GM21390 (cell line): Measurements from ENCODE around the gene GID8.

Experiments used
- ATAC-seq: cut with Tn5 transposase; IDR thresholded peaks from one replicate; pipeline ENCODE4 v1.9.1; 2021; ENCODE audit not compliant: unreplicated experiment

GID8 gene

DNA sequence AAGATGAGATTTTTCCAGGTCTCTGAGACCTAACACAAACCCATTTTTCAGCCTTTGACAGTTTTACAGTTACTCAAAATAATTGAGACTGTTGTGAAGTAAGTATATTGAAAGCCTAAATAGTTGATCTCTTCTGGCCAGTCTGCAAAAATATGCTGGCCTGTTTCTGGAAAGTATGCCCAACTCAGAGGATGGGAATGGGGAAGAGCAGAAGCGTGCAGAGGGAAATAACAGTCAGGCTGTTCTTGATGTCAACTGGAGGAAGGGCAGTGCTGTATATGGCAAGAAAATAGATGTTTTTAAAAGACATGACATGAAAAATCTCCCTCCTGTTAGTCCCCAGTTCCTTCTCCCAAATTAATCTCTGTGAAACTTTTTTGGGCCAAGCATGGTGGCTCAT lies 3.8 kb downstream of the GID8 start:
- no peak for ATAC-seq

DNA sequence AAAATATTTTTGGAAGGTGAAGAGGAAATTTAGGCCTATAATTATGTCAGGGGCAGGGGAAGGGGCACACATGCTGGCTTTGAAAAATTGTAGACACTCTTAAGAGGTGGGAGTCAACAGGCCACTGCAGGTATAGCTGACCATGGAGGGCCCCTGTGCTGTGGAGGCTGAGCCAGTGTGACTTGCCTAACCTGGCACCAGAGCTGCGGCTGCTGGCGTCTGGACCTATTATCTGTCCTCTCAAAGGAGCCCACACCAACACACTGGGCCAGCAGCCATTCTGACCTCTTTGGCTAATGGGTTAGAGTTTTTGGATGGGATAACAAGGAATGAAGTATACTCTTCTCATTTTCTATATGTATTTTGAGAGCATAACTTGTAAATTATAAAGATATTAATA lies 4.5 kb downstream of the GID8 start:
- ATAC-seq: no peak

DNA sequence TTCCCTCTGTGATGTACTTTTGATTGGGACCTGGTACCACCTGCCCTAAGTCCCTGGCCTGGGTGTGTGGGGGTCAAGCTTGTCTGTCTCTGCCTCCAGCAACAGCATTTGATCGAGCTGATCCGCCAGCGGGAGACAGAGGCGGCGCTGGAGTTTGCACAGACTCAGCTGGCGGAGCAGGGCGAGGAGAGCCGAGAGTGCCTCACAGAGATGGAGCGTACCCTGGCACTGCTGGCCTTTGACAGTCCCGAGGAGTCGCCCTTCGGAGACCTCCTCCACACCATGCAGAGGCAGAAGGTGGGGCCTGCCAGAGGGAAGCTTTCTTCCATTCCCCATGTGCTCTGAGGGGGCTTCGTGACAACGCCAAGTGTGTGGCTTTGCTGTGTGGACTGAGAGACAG lies 5.4 kb downstream of the GID8 start:
- ATAC-seq: no peak

DNA sequence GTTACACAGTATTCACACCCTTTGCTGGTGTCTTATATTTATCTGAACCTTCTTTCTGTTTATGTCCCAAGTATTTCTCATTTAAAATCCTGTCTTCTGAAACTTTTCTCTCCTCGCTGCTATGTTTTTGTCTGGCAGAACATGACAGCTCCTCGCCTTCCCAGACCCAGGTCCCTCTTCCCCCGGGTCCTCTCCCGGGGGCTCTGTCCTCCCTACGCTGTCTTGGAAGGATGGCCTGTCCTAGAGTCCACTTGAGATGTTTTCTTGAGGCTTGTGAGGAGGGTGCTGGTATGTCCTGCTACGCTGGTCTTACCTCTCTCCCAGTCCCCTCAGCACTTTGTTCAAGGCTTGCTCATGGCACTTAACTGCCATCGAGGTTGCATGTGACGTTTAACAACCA lies 6.2 kb downstream of the GID8 start:
- no peak for ATAC-seq

DNA sequence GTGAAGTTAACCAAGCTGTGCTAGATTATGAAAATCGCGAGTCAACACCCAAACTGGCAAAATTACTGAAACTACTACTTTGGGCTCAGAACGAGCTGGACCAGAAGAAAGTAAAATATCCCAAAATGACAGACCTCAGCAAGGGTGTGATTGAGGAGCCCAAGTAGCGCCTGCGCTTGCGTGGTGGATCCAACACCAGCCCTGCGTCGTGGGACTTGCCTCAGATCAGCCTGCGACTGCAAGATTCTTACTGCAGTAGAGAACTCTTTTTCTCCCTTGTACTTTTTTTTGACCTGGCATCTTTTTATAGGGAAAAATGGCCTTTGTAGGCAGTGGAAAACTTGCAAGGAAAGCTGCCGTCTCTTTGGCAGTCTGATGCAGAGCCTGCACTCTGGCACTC lies 6.8 kb downstream of the GID8 start:
- ATAC-seq: no peak

DNA sequence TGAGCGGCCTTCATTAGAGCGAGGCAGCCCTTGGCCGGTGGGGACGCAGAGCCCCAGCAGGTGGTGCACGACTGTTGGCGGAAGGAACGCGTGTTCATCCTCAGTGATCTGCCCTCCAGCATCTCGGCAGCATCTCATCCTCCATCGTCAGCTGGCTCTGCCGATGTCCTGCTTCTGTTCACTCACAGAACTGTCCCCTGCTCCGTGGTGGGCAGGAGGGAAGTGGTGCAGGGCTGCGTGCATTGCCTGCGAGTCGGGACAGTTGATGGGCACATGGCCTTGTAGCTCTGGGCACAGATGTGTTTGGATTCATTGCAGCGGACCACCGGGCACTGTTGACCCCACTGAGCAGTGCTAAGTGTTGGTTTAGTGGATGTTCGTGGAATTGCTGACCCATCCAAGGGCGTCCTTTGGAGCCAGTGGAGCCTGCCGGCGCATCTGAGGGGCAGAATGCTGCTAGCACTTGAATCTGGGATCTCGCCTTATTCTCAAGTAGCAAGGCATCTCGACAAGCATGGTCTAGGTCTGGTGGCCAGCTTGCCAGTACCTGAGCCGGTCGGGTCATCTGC lies 7.9 kb downstream of the GID8 start:
- no peak for ATAC-seq

DNA sequence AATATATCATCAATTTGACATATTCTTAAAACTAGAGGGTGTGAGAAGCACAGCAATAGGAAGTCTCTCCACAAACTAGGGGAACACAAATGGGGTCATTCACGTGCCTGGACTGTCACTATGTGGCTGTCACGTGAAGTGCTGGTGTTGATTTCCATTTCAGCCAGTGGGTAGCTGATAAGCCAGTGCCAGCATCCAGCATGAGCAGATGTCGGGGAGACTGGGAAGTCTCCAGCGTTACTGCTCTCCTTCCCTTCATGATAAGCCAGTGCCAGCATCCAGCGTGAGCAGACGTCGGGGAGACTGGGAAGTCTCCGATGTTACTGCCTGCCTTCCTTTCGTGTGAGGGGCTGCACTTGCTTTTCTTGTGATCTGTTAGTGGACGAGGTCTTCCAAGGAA lies 9.0 kb downstream of the GID8 start:
- no peak for ATAC-seq

DNA sequence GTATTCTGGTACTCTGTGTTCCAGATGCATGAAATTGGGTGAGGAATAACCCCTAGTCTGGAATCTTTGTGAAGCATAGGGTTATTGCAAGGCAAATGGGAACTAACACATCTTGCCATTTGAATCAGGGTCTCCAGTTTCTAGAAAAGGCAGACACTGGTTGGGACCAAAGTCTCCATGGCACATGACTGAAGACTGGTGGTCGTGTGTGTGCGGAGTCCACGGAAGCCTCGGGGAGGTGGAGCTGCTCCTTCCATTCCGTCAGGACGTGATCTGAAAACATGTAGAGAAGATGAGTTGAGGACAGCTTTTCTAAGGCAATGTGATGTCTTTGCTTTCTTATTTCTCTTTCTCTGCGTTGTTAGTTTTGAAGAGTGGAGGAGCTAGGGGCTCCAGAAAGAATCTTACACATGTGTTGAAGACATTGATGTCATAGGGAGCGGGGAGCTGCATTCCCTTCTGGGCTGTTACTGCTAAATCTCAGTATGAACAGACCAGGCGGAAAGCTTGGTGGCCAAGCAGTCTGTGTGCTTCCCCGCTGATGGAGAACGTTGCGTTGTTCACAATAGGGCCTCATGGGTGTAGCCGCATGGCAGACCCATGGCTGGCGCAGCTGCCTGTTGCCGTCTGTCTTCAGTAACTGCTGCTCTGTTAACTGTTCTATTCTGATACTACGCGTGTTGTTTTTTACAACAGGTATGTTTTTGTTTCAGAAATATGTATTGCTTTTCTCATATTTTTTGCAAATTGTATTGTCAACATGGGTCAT lies 9.8 kb downstream of the GID8 start:
- ATAC-seq: no peak

DNA sequence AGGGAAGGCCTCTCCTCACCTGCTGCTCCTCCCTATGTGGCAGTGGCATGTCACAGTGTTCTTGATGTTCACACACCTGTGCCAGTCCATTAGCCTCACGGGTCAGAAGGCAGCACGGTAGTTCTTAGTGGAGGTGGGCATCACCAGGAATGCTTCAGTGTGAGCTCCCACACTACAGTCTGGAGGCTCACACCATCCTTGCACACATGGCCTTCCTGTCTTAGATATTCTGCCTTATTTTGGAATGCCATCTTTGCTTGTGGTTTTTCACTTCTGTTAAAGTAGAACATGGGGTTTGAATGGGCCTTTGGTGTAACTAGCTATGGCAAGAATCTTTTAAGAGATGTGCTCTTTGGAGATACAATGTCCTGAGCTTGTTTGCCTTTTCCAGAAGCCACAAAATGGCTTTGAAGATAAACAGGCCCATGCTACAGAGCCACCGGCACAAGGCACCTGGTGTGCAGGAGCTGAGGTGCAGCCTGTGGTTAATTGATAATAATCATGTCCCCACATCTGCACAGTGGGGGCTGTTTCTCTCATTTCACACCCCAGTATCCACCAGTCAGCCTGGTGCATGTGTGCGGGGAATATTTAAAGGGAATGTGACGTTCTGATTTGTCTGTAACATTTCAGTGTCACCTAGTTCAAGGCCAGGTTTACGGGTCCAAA lies 11.3 kb downstream of the GID8 start:
- ATAC-seq: no peak

DNA sequence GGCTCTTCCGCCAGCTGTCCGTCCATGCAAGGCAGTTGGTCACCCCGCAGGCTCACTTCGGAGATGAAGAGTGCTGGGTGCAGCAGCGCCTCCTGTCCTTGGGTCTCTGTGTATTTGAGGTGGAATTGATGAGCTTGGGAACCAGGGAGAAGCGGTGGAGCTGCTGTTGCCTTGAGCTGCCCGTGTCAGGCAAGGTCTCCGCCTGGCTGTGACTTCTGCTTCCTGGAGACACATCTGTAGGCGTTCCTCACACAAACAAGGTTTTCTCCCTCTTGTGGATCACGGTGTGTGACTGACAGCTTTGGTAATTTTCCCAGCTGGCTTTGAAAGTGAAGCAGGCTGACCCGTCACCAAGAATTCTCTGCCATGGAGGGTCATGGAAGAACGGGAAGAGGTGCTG lies 12.0 kb downstream of the GID8 start:
- no peak for ATAC-seq

DNA sequence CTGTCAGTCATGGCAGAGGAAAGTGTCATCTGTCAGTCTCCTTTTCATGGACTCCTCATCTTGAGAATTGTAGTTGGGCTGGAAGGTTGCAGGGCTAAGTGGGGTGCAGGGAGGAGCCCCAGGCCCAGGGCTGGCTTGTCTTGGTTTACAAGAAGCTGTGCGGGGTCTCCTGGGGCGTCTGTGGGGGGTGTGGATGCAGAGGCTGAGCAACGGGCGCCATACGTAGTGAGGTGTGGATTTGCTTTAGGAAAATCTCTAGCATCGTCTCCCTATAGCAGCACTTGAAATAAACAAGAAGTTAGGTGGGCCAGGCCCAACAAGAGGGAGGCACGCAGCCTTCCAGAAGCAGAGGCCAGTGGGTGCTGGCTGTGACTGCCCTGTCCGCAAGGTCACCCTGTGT lies 12.8 kb downstream of the GID8 start:
- ATAC-seq: no peak

DNA sequence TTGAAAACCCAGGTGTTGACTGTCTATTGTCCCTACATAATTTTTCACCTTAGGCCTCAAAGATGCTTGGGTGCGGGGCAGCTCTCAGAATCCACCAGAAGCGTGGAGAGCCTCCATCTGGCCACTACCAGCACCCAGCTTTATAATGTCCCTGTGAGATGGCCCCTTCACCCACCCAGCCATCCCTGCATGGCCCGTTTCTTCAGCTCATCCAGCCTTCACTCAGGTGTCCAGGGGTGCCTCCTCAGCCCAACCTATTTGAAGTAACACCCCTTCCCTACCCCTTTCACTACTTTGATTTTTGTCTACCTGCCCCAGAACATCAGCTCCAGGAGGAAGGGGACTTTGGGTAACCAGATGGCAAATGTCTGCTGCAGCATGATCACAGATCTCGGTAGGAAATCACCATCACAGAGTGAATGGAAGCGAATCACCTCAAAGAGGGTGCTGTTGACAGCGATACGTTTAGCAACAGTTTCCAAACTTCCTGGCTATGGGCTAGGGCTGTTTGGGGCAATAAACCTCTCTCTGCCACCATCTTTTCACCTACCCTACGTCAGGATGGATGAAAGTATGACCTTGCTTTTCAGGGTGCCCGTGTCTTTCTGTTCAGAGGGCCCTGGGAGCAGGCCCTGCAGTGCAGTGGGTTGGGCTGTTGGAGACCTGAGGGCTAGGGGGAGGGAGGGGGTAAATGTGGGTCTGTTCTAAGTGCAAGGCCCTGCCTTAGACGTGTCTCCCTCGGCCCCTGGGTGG lies 13.4 kb downstream of the GID8 start:
- no peak for ATAC-seq

DNA sequence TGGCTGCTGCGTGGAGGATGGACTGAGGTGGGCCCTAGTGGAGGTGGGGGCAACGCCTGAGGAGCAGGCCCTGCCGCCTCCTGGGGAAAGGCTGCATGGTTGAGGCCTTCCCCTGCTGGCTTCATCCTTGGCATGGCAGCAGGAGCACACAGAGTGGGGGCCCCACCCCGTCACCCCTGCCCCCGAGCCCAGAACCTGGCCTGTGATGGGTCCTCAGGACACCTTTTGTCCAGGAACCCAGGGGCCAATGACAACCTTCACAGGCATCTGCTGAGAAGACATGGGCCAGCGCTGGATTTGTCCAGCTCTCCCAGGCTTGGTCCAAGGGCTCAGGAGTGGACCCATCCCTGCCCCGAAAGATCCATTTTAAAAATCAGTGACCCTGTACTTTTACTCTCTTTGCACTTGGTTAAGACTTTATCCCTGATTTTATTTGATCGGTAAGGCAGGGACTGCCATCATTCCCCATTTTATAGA lies 14.0 kb downstream of the GID8 start:
- no peak for ATAC-seq

DNA sequence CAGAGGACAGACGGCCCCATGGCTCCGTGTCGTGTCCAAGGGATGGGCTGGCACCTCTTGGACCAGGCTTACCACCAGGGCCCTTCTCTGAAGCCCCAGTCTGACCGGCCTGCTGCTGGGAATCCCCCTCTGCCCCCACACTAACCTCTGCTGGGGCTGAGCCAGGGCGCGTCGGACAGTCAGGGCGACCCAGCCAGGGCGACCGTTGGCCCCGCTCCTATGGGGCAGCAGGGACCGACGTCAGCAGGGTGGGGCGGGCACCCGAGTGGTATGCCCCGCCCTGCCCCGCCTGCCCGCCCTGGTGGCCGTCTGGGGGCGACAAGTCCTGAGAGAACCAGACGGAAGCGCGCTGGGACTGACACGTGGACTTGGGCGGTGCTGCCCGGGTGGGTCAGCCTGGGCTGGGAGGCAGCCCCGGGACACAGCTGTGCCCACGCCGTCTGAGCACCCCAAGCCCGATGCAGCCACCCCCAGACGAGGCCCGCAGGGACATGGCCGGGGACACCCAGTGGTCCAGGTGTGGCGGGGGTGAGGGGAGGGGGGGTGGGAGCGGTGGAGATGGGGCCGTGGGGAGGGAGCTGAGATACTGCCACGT lies 14.5 kb downstream of the GID8 start, which contains the start of gene SLC17A9:
Gene SLC17A9 (plus strand): TSS at position 337 of the 595 bp plus-strand sequence. CDS start 122 bp downstream, at position 459.
- ATAC-seq: peak; percentile 39

DNA sequence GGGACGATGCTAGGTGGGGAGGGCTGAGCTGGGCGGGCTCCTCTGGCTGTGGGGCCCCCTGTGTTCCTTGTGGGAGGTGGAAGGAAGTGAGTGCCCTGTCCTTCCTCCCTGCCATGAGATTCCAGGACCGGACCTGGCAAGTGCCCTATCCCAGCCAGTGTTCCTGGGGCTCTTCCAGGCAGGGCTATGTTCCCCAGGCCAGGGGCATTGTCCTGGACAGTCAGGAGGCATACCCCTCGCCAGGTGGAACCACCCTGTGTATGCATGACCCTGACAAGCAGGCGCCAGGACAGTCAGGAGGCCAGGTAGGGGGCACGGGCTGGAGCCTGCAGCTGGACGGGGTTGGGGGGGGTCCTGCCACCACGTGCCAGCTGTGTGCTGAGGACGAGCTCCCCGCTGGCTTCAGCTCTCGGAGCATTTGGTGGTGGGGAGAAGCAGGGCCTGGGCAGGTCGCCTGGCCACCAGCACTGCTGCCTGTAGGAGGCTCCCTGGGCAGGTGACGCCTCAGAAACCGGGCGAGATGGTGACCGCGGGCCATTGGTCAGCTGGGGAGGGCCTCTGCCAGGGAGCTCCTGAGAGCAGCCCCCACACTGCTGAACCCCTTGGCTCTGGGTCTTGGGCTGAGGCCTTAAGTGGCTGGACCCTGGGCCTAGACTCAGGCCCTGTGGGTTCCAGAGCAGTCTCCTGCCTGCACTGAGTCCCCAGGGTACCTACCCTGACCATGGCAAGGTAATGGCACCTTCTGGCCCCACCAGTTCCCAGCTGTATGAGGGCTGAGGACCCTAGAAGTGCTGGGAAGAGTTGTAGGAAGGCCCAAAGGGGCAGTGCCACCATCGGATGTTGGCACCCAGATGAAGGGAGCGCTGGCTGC lies 15.3 kb downstream of the GID8 start:
- no peak for ATAC-seq

DNA sequence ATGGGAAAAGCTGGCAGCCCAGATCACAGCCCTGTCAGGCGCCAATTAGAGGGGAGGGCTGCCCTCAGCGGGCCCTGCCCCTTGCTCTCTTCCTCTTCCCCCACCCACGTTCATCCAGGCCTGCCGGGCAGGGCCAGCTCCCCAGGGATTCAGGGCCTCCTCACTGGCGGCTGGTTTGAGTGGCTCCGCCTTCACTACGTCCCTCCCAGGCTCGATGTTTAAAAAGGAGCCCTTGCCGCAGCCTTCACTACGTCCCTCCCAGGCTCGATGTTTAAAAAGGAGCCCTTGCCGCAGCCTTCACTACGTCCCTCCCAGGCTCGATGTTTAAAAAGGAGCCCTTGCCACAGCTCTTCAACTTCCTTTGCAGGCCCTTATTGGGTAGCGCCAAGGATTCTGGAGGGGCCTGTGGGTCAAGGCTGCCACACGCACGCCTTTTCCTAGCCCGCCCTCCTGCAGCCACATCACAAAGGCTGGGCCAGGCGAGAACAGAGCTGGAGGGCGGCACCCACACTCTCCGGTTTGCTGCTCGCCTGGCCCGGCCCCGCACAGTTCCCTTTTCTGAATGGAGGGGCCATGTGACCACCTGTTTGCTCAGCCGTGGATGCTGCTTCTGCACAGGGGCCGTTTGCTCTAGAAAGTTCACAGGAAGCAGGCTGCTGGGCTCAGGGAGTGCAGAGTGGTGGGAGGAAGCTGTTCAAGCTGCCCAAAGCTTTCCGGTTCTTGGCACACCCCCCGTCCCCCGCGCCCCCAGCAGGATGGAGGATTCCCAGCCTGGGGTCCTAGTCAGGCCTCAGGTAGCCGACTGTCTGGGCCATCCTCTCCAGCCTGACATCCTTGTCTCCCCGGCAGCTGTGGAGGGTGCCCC lies 16.1 kb downstream of the GID8 start:
- peak; percentile 72 for ATAC-seq

DNA sequence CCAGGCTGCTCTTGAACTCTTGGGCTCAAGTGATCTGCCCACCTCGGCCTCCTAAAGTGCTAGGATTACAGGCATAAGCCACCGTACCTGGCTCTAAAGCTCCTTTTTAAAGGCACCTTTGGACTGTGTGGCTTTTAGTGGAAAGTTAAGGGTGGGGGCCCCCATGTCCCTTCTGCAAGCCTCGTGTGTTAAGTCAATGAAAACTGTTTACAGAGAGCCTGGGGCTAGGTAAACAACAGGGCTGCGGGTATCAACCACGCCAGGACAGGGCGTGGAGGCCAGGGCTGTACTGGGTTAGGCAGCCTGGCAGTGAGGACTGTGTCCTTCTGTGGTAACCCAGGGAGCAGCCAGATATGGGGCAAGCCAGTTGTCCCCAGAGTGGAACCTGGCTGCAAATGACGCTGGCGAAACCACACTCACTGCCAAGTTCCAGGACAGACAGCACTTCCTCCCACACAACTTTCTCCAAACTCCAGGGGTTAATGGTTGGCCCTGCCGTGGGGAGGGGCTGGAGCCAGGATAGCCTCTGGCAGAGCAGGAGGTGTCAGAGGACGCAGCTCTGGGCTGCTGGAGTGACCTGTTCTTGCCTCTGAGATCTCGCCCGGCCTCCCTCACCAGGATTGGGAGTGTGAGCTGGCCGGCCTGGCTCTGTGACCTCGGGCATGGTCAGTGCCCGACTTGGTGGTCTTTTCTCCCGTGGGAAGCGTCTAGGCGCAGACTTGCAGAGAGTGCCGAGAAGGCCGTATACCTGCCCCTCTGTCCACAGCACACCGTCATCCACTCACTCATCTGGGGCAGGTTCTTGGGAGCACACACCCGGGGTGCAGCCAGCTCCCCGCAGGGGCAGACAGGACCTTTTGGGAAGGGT lies 17.8 kb downstream of the GID8 start:
- no peak for ATAC-seq
